Hair follicular keratinocyte (primary cell): ENCODE results near the gene OLIG1. TPM values are rescaled to one million over a fixed set of nuclear protein-coding genes. Genes with fewer than 3 reads are reported as not detected.

Experiments used
- total RNA-seq: library from RNA; depleted of rRNA; stranded (reverse); fragments of >200 nt; gene quantifications from 2 replicates; pipeline ENCODE4 v1.2.3, GENCODE V29; 2015

OLIG1 gene, protein sequence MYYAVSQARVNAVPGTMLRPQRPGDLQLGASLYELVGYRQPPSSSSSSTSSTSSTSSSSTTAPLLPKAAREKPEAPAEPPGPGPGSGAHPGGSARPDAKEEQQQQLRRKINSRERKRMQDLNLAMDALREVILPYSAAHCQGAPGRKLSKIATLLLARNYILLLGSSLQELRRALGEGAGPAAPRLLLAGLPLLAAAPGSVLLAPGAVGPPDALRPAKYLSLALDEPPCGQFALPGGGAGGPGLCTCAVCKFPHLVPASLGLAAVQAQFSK
- not detected in 2 replicates for total RNA-seq

DNA sequence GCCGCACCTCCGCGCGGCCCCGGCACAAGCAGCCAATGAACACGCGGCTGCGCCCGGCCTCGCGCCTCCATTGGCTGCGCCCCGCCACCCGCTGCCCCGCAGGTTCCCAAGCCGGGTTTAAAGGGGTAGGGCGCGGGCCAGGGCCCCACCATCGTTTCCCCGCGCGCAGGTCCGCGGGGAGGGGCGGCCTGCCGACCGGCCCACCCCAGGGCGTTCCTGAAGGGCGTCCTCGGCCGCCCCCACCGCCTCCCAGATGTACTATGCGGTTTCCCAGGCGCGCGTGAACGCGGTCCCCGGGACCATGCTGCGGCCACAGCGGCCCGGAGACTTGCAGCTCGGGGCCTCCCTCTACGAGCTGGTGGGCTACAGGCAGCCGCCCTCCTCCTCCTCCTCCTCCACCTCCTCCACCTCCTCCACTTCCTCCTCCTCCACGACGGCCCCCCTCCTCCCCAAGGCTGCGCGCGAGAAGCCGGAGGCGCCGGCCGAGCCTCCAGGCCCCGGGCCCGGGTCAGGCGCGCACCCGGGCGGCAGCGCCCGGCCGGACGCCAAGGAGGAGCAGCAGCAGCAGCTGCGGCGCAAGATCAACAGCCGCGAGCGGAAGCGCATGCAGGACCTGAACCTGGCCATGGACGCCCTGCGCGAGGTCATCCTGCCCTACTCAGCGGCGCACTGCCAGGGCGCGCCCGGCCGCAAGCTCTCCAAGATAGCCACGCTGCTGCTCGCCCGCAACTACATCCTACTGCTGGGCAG lies at the start of gene OLIG1:
TSS of gene OLIG1 (plus strand) at position 148 of the 750 bp plus-strand sequence. CDS start at position 254, 106 bp downstream.

GRCh38 chr21:33025489-33026442 lies 44.2 kb upstream of the OLIG1 start, which contains the start of gene OLIG2:
TSS of gene OLIG2 (plus strand) at chr21:33025935. CDS start at chr21:33026863, 928 bp downstream.

Other genes with a start within 250 kb of the OLIG1 start
- not detected in 2 replicates for gene OLIG2, start 44.2 kb upstream of the OLIG1 start, total RNA-seq
- gene IFNAR2, start 159.8 kb downstream of the OLIG1 start, total RNA-seq: 7.0 and 9.9 TPM in 2 replicates
- gene IL10RB, start 196.2 kb downstream of the OLIG1 start, total RNA-seq: 27.3 and 32.1 TPM in 2 replicates